Muscle of back (tissue), 11 donors: ENCODE measurements around the gene SMIM38. TPM values are rescaled to one million over a fixed set of nuclear protein-coding genes. Genes with fewer than 3 reads are reported as not detected.
"Not testable (repeated sequence)": the region's sequence is repeated elsewhere in the genome, so short reads cannot be mapped to it uniquely, and the experiment has no call there.

Source experiments
- DNase-seq, 3 donors: peaks; one replicate each; pipeline versions ENCODE4 v3.0.0 to v3.0.0-alpha.2; 2013
- polyA plus RNA-seq, 10 donors: library from polyadenylated mRNA; unstranded; fragments of 120-200 nt; gene quantifications; one replicate each; pipeline ENCODE4 v1.2.1, GENCODE V29; 2013; ENCODE audit not compliant: insufficient read length in 10 of 10

Gene SMIM38
- polyA plus RNA-seq, 10 donors: 0.13 to 1.3 (median 0.29) TPM

DNA sequence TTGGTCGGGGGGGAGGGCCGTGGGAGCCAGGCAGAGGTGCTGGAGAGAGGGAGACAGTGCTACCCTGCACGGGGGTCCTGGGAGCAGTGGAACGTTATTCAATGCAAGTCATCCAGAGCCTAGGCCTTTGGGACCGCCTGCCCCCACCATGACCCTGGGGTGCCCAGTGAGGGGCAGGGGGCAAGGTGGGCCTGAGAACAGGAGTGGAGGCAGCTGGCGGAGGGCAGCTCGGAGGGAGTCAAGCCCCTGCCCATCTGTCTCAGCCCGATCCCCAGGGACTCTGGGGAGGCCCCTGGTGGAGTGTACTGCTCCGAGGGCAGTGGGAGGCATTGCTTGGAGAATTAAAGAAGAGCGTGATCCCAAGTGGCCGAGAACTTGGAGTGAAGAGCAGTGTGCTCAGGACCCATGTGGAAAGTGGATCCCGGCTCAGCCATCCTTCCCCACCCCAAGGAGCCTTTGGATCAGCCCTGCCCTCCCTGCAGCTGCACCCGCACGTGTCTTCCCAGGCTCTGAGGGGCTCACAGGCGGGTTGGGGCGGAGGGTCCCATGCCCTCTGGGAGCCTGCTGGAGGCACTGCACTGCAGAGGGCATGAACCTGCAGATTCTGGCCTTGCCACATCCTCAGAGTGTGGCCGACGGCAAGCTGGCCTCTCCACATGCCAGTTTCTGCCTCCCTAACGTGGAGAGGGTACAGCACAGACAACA, 34.0 kb upstream of the SMIM38 start:
- DNase-seq: no peak

DNA sequence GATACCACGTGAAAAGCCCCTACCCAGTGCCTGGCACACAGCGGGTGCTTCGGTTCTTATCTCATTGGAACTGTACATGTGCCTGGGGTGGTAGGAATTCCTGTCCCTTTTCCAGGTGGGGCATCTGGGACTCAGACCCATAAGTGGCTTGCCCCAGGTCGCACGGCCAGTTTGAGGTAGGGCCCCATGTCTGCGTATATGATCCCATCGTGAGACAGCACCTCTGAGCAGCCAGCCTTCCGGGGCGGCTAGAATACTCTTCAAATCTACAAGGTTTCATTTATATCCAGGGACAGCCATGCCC, 33.5 kb upstream of the SMIM38 start:
- DNase-seq: no peak

DNA sequence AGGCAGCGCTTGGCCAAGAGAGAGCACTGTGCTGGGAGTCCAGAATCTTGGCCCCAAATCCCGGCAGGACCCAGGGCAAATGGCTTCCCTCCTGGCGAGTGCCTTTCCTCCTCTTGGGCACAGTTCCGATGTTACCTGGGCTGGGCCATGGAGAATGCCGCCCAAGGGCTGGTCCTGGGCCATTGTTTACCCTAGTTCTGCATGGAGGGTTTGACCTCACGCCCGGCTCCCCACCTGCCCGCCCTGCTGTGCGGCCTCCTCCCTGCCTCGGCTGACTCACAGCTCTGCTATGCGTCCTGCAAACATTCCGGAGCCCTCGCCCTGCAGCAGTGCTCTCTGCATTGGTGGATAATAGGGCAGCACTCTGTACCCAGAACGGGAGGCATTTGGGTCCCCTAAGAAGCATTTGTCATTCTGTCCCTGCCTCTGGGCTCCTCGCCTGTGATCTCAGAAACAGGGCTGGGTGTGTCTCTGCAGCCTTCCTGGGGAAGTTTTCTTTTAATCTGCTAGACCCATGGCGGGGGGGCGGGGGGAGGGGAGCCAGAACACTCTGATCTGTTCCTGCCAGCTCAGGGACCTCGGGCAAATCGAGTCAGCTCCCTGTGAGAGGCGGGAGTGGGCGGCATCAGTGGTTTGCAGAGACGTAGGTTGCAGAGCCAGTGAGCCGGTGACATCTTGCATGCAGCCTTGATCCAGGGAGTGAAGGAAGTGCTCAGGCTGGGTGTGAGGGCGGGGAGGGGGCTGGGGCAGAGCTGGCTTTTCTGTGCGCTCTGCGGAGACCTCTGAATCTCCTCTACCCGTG, 32.9 kb upstream of the SMIM38 start:
- peak; percentile 27 to 46 (median 35) for DNase-seq

DNA sequence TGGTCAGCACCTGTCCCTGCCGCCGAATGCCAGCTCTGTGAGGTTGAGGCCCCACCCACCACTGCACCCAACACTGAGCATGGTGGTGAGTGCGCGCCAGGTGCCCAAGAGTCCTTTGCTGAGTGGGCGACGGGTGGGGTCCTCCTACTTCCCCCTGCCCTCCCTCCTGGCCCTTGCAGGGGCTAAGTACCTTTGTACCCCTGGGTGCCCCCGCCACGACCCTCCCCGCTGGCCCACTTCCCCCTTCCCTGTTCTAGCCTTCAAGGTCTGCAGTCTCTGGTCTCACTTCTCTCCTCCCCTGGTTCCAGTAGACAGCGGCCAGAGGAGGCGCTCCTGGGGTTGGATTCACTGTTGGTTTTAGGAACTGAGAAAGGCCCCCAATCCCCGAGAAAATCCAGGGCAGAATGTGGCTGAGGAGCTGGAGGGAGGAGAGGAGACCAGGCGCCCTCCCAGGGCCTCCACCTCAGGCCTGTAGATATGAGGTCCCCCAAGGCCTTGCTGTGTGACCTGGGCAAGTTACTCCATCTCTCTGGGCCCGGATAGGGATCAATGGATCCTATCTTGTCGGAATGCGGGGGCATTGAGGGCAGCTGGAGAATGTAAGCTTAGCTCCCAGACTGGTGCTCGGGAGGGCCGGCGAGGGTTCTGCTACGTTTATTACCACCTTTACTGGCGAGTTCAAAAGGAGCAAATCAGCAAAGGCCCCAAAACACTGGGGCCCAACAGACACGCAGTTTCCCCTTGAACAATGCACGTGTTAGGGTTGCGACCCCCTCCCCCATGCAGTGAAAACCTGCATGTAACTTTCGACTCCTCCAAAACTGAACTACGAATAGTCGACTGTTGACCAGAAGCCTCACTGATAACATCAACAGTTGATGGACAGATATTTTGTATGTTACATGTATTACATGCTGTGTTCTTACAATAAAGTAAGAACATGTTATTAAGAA, 31.9 kb upstream of the SMIM38 start:
- no peak for DNase-seq

DNA sequence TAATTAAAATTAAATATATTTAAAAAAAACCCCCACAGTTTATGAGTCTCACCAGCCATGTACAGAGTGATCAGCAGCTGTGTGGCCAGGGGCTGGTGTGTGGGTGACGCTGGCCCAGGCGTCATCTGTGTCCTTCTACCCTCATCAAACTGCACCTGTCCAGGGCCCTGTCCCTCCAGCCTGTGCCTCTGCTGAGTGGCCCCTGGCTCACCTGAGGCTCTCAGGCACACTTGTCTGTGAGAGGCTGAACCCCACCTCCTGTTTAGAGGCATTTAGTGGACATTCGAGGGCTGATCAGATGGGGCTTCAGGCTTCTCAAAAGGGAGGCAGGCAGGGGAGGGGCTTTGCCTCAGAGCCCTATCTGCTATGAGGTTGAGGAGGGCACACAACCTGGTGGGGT, 29.9 kb upstream of the SMIM38 start:
- no peak for DNase-seq

DNA sequence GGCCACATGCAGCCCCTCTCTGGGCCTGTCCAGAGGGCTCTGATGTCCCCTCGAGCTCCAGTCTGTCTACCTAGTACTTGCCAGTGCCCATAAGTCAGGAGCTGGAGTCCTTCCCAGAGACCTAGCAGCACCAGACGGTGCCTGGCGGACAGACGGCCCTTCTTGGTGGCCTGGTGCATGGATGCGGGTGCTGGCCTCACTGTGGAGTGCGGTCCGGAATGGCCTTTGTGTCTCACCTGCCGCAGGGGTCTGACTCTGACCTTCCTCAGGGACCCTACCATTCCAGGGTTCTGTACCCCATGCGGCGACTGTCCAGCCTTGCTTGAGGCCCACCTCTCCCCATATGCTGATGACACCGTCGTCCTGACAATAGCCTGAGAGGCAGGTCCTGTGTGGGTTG, 29.4 kb upstream of the SMIM38 start:
- no peak for DNase-seq

DNA sequence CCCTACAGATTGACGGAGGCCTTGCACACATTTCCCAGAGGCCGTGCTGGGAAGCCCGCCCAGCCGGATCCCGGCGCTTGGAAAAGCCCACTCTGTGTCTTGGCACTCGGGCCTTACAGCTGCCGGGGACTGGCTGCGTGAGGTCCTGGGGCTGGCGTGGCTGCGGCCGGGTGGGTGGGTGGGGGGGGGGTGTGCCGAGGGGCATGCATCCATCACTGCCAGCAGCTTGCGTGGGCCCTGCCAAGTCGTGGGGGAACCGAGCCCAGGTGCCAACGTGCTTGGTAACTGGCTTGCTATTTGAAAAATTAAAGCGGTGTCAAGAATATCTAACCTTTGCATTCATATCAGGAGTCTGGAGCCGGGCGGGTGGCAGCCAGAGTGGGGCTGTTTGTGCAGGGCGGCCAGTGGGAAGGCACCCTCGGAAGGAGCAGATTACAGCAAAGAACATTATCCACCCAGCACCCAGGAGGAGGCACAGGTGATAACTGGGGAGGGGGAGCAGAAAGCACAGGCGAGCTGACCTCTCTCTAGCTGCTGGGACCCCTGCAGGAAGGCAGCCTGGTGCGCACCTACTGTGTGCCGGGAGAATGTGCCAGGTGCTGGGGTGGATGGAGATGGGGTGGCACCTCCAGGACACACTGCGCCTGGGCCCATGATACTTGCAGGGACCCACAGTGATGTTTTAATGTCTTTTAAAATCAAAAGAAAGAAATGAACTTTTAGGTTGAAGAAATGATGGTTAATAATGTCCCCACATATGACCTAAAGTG, 28.5 kb upstream of the SMIM38 start:
- DNase-seq: peak; percentile 25 to 84 (median 64)

DNA sequence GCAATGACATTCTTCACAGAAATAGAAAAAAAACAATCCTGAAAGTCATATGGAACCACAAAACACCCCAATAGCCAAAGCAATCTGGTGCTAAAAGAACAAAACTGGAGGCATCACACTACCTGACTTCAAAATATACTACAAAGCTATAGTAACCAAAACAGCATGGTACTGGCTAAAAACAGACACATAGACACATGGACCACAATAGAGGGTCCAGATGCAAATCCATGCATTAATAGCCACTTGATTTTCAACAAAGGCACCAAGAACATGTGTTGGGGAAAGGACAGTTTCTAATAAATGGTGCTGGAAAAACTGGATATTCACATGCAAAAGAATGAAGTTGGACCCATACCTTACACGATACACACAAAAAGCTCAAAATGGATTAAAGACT, 27.9 kb upstream of the SMIM38 start:
- no peak for DNase-seq

DNA sequence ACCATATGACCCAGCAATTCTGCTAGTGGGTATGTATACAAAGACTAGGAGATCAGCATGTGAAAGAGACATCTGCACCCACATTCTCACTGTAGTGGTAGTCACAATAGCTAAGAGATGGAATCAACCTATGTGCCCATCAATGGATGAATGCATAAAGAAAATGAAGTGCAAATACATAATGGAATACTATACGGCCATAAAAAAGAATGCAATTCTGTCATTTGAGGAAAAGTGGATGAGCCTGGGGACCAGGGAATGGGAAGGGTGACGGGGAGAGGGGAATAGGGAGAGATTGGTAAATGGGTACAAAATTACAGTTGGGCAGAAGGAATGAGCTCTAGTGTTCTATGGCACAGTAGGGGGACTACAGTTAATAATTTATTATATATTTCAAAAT, 26.7 kb upstream of the SMIM38 start:
- no peak for DNase-seq

DNA sequence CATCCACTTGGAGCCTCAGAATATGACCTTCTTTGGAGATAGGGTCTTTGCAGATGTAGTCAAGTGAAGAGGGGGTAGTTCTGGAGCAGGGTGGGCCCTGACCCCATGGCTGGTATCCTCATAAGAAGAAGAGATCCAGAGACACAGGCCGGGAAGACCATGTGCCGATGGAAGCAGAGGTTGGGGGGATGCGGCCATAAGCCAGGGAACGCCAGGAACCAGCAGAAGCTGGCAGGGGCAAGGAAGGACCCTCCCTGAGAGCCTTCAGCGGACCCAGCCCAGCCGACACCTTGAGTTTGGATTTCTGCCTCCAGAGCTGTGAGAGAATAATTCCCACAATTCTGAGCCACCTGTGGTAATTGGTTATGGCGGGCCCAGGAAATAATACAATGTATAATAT, 26.1 kb upstream of the SMIM38 start:
- no peak for DNase-seq

DNA sequence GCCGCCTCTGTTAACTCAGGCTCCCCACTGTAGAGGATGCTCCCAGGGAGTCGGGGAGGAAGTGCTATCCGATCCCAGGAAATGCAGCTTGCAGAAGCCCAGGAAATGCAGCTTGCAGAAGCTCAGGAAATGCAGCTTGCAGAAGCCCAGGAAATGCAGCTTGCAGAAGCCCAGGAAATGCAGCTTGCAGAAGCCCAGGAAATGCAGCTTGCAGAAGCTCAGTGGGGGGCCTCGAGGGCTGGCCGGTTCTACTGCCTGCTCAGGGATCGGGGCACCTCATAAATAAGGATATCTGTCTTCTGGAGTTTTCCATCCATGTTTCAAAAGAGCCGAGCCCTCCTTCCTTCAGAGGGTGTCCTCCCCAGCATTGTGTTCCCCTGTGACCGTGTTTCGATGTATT, 25.1 kb upstream of the SMIM38 start:
- no peak for DNase-seq

DNA sequence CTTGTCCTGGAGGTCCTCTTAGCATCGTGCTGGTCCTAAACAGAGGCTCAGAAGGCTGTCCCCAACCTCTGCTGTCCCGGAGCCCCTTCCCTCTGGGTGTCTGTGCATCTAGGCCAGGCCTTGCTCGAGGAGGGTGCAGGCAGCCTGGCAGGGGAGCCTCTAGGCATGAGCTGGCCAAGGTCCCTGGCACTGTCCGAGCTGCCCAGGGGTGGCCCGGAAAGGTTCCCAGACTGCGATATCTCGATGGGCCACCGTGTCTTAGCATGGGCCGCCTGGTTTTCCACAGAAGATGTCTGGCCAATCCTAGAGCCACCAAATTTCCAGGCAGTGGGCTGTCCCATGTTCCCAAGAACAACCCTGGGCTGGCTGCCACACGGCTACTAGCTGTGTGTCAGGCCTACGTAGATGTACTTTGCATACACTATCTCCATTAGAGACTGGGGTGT, 24.6 kb upstream of the SMIM38 start:
- peak in 1 of 3 donors; percentile 69 for DNase-seq

DNA sequence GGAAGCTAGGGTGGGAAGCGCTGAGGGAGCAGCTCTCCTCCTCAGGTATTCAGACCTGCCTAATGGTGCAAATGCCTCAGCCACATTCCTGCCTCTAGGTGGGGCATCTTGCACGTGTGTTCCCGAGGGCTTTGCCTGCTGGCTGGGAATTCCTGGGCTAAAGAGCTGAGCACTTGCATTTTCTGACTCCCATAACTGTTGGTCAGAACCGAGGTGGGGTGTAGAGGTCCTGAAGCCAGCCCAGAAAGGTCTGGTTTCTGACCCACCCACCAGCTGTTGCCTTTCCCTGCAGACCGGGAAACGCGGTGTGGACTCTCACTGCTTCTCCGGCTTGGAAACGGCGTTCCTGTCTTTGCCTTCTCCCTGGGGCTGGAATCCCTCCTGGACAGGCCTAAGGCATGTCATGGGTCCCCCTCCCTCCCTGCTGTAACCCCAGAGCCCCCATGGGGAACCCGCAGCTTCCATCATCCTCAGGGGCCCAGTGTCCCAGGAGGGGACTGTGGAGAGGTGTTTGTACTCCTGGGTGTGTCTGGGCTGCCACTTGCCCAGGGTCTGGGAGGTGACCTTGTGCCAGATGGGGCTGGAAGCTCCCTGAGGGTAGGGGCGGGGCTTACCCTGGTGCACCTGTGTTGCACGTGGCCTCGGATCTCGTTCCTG, 24.0 kb upstream of the SMIM38 start:
- peak; percentile 59 to 77 (median 64) for DNase-seq

DNA sequence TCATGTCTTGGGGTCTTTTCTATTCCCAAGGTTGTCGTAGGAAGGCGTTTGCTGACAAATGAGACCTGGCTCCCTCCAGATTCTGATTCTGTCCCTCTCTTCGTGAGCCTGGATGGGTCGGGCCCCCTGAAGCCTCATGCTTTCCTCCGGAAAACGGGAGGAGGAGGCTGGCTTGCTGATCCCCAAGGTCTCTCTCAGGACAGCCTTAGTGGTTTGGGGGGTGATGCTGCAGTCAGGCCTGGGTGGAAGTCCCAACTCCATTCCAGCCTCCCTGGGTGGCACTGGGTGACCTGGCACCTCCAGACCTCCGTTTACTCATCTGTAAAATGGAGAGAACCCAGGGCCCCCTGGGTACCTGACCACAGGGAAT, 23.4 kb upstream of the SMIM38 start:
- DNase-seq: no peak

DNA sequence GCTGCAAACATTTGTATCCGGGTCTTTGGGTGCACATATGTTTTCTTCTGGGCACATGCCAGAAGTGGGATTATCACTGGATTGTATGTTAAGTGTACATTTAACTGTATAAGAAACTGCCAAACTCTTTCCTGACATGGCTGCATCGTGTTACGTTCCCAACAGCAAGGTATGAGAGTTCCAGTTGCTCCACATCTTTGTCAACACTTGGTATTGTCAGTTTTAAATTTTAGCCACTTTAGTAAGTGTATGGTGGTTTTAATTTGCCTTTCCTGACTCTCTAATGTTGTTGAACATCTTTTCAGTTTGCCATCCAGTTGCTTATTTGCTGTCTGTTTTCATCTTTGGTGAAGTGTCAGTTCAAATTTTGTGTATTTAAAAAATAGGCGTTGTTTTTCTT, 22.5 kb upstream of the SMIM38 start:
- no peak for DNase-seq

DNA sequence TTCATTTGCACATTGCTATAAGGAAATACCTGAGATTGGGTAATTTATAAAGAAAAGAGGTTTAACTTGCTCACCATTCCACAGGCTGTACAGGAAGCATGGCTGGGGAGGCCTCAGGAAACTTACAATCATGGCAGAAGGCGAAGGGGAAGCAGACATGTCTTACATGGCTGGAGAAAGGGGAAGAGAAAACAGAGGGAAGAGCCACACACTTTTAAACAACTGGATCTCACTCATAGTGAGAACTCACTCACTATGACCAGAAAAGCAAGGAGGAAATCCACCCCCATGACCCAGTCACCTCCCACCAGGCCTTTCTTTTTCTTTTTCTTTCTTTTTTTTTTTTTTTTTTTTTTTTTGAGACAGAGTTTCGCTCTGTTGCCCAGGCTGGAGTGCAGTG, 21.6 kb upstream of the SMIM38 start:
- DNase-seq: not testable (repeated sequence)

DNA sequence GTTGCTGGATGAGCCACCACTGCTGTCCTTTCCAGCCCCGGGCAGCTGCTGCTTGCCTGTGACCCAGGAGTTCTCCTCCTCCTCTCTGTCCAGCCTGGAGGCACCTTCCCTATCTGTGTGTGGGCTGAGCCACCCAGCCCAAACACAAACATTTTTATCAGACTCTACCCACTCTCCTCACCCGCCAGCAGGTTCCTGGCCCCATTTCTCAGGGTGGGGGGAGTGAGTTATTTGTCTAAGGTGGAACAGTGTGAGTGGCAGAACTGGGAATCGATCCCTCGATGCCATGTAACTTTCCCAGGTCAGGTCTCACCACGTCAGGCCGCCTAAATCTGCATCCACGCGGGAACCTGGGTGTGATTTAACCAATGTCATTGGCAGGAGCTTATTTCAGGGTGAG, 20.8 kb upstream of the SMIM38 start:
- no peak for DNase-seq

DNA sequence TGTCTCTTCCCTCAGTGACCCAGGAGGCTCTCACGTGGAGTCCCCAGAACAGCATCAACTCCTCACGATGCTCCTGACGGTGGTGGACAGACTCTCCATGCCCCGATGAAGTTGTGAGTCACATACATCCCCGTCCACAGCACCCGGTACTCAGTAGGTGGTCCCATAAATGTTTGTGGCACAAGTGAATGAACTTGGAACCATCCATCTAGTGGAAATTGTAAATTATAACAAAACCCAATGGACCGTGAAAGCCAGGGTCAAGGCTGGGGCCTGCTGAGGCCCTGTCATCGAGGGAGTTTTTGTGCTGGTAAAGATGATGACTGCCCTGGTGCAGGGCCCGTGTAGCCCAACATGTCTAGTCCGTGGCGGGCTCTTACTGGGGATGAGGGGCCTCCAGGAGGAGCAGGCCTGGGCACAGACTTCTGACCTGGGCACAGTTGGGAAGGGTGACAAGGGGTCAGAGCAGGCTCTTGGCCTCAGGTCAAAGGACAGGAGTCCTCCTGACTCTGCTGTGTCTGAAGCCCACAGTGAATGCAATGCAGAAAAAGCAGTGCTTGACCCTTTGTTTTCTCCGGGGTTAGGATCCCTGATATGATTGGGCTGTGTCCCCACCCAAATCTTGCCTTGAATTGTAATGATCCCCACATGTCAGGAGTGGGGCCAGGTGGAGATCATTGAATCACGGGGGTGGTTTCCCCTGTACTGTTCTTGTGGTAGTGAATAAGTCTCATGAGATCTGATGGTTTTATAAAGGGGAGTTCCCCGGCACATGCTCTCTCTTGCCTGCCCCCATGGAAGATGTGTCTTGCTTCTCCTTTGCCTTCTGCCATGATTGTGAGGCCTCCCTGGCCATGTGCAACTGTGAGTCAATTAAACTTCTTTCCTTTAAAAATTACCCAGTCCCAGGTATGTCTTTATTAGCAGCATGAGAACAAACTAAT, 20.0 kb upstream of the SMIM38 start:
- no peak for DNase-seq

DNA sequence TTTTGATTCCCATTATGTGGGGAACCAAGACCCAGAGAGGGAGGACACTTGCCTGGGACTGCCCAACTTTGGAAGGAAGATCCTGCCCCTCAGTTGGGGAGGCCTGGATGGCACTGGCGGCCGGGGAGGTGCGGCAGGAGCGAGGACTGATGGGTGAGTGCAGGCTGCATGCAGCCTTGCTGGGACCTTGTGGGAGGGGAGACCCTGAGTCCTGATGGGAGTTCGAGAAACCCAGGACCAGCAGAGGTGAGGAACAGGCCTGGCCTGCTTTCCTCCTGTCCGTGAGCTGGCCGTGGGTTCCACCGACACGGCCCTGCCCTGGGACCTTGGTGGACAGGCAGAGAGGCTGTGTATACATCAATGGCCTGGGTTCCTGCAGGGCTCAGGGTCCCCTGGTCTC, 19.3 kb upstream of the SMIM38 start:
- no peak for DNase-seq
